Measurements from ENCODE around the gene PCSK5. TPM values are rescaled to one million over a fixed set of nuclear protein-coding genes. Genes with fewer than 3 reads are reported as not detected.

PCSK5 gene
- total RNA-seq, 1 experiment from 2014 or later = 7.5 TPM

DNA sequence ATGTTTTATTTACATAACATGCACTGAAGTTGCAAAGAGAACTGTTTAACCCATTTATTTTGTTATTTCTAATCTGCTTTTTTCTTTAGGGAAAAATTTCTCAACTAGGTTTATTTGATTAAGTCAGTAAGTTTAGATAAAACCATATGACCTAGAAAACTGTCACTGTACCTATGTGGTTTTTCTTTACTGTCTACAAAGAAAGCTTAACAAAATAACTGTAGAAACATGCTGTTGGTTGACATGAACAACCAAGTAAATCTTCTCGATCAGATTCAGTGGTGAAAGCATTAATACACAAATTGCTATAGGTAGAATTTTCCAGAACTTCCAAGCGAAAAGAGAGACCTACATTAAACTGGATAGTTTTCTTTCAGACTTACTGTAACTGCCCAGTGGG lies 137.4 kb downstream of the PCSK5 start:
- no peak overlapping the region for H3K4me3 Mint-ChIP-seq
- no peaks in the 10 kb centered on the region for H3K9me3 Mint-ChIP-seq
- H3K4ac ChIP-seq (ENCODE audit: low read depth, low read length) = no peak overlapping the region
- no peak for DNase-seq
- H4K8ac ChIP-seq (replicated peaks; ENCODE audit: insufficient read length, low read depth, low read length) = no peak overlapping the region
- no peaks in the 10 kb centered on the region for H3K79me1 ChIP-seq (ENCODE audit: insufficient read depth, low read depth, low read length, poor library complexity, severe bottlenecking)
- no peak overlapping the region for H3T11ph ChIP-seq (ENCODE audit: low read length)
- H3K9me3 ChIP-seq (ENCODE audit: control insufficient read depth, low read depth, low read length) = no peaks in the 10 kb centered on the region
- H3K14ac ChIP-seq (ENCODE audit: insufficient read depth, low read length) = no peak overlapping the region
- H2BK20ac ChIP-seq (ENCODE audit: low read depth, low read length, poor library complexity, severe bottlenecking) = no peak overlapping the region
- H3K27me3 ChIP-seq (ENCODE audit: insufficient read depth, low read length) = no peaks in the 10 kb centered on the region
- no peak overlapping the region for H2BK5ac ChIP-seq (ENCODE audit: insufficient read length, low read length)
- H4K20me1 ChIP-seq (ENCODE audit: control insufficient read depth, insufficient read depth, insufficient read length) = no peaks in the 10 kb centered on the region
- no peaks in the 10 kb centered on the region for H3K4me1 ChIP-seq (ENCODE audit: insufficient read depth, low read length)
- no peak overlapping the region for H4K91ac ChIP-seq (ENCODE audit: insufficient read length, low read depth, low read length)
- no peak overlapping the region for H3K4me2 ChIP-seq (ENCODE audit: insufficient read depth, insufficient read length, low read length)
- H2BK15ac ChIP-seq (ENCODE audit: low read depth, low read length) = no peak overlapping the region
- no peak overlapping the region for H2BK120ac ChIP-seq (ENCODE audit: low read depth, low read length, poor library complexity, severe bottlenecking)
- TF ChIP-seq, protein P1, sequence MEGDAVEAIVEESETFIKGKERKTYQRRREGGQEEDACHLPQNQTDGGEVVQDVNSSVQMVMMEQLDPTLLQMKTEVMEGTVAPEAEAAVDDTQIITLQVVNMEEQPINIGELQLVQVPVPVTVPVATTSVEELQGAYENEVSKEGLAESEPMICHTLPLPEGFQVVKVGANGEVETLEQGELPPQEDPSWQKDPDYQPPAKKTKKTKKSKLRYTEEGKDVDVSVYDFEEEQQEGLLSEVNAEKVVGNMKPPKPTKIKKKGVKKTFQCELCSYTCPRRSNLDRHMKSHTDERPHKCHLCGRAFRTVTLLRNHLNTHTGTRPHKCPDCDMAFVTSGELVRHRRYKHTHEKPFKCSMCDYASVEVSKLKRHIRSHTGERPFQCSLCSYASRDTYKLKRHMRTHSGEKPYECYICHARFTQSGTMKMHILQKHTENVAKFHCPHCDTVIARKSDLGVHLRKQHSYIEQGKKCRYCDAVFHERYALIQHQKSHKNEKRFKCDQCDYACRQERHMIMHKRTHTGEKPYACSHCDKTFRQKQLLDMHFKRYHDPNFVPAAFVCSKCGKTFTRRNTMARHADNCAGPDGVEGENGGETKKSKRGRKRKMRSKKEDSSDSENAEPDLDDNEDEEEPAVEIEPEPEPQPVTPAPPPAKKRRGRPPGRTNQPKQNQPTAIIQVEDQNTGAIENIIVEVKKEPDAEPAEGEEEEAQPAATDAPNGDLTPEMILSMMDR (conservative IDR thresholded peaks at IDR 0.05) = no peak
- no peaks in the 10 kb centered on the region for H3K79me2 ChIP-seq (ENCODE audit: insufficient read depth, low read length)
- no peak overlapping the region for H3K56ac ChIP-seq (ENCODE audit: insufficient read length, low read depth, low read length)
- no peak overlapping the region for H3K18ac ChIP-seq (ENCODE audit: insufficient read length, low read depth, low read length)
- no peak overlapping the region for H3K27ac ChIP-seq (ENCODE audit: insufficient read length, low read depth, low read length)
- H2AK5ac ChIP-seq (ENCODE audit: insufficient read length, low read length) = no peak overlapping the region
- peaks cover 18 to 20% of the 10 kb centered on the region in 2 experiments for H3K4me1 Mint-ChIP-seq
- peaks cover 3 to 15% (median 4%) of the 10 kb centered on the region in 3 experiments; a peak in 6 of 7 replicates for H3K36me3 Mint-ChIP-seq (ENCODE audit: insufficient read depth in 1 of 3, low read depth in 3 of 3)
- no peak overlapping the region for H3K23ac ChIP-seq (ENCODE audit: insufficient read length, low read depth, low read length)
- no peaks in the 10 kb centered on the region for H3K23me2 ChIP-seq (ENCODE audit: insufficient read length, low read depth, low read length, poor library complexity, severe bottlenecking)
- no peak overlapping the region for H2BK12ac ChIP-seq (ENCODE audit: insufficient read length, low read depth, low read length)
- no peak overlapping the region for H3K27ac Mint-ChIP-seq
- H2AFZ ChIP-seq (ENCODE audit: low read length) = no peak overlapping the region
- H3K27me3 Mint-ChIP-seq (ENCODE audit: low read depth) = no peaks in the 10 kb centered on the region
- H4K5ac ChIP-seq (ENCODE audit: insufficient read length, low read depth, low read length) = no peak overlapping the region
- no CpG with 5 or more reads among the region's 2 CpGs for WGBS (ENCODE audit: extremely low coverage, insufficient read length, low lambda C conversion rate)
- no peak overlapping the region for H3K9ac ChIP-seq (ENCODE audit: extremely low read depth, insufficient read length, low read length)

All from H9 (cell line).